Transverse colon (tissue), 4 donors: ENCODE data around the gene HS2ST1. TPM values are rescaled to one million over a fixed set of nuclear protein-coding genes. Genes with fewer than 3 reads are reported as not detected.

ENCODE experiments used
- DNase-seq: peaks from one replicate; pipeline ENCODE4 v3.0.0-alpha.2; 2019
- H3K27ac ChIP-seq, 4 donors: fragments of 200-600 bp; sonication (generic); 2 replicates each; pipeline ENCODE4 v1.5.1; 2016 to 2018; ENCODE audit warnings: inconsistent platforms in 4 of 4
- H3K27me3 ChIP-seq: fragments of 200-600 bp; sonication (generic); 2 replicates; pipeline ENCODE4 v1.5.1; 2017; ENCODE audit warnings: inconsistent platforms
- H3K36me3 ChIP-seq, 4 donors: fragments of 200-600 bp; sonication (generic); 2 replicates each; pipeline ENCODE4 v1.5.1; 2017 to 2019; ENCODE audit warnings: inconsistent platforms in 4 of 4
- H3K4me1 ChIP-seq, 4 donors: fragments of 200-600 bp; sonication (generic); 2 replicates each; pipeline ENCODE4 v1.5.1; 2017 to 2020; ENCODE audit warnings: inconsistent platforms in 4 of 4
- H3K4me3 ChIP-seq, 4 donors: fragments of 200-600 bp; sonication (generic); 1 replicate in 1 of 4; 2 replicates in 3 of 4; pipeline versions ENCODE4 v1.5.1 to v1.6.1; 2017 to 2019; ENCODE audit warnings: inconsistent platforms in 4 of 4
- H3K9me3 ChIP-seq, 2 donors: fragments of 200-600 bp; sonication (generic); 2 replicates each; pipeline ENCODE4 v1.5.1; 2017 to 2019; ENCODE audit warnings: inconsistent platforms in 2 of 2
- CTCF ChIP-seq, 5 experiments: fragments of 200-600 bp in 3 of 5; fragments of 450-650 bp in 2 of 5; sonication (generic) in 3 of 5; IDR thresholded peaks; 1 replicate in 2 of 5; 2 replicates in 3 of 5; pipeline ENCODE4 v1.5.1; 2016 to 2017; ENCODE audit warnings: antibody characterized with exemption in 5 of 5, inconsistent platforms in 3 of 5, mild to moderate bottlenecking in 2 of 5, moderate library complexity in 1 of 5
- EP300 ChIP-seq: sonication (generic); formaldehyde crosslinking; IDR thresholded peaks from one replicate; pipeline ENCODE4 v1.6.1; 2017; ENCODE audit warnings: antibody characterized with exemption, low read depth
- POLR2A ChIP-seq: fragments of 450-650 bp; IDR thresholded peaks from one replicate; pipeline ENCODE4 v1.6.1; 2016; ENCODE audit warnings: antibody characterized with exemption, mild to moderate bottlenecking, moderate library complexity
- POLR2AphosphoS5 ChIP-seq, 3 donors: sonication (generic); formaldehyde crosslinking; IDR thresholded peaks; one replicate each; pipeline ENCODE4 v1.6.1; 2016; ENCODE audit warnings: antibody characterized with exemption in 3 of 3
- WGBS, 2 donors: methylation state at CpG; one replicate each; pipeline ENCODE4 v1.1.5; 2018; ENCODE audit warnings: low coverage in 1 of 2; 5-methylcytosine and 5-hydroxymethylcytosine counted together
- in situ Hi-C, 4 donors: fragments of 200-750 bp; cut with MboI; loops; one replicate each; pipeline versions ENCODE4 v1.15.0 to v1.15.1; 2017; ENCODE audit warnings: low sequenced_read_pairs in 3 of 4, low pct_ligation_motif_present in 1 of 4, low pct_unique_long_range_greater_than_20kb in 1 of 4
- intact Hi-C: fragments of 100-400 bp; cut with DNase I; formaldehyde crosslinking; loops from one replicate; pipeline ENCODE4 v1.15.1; 2023; ENCODE audit warnings: low total_unique reads
- total RNA-seq, 4 donors: library from RNA; depleted of rRNA; stranded (reverse); fragments of >200 nt; gene quantifications; one replicate each; pipeline ENCODE4 v1.1.0, GENCODE V29; 2016

The HS2ST1 gene
- total RNA-seq, 4 donors from 2014 or later: 1.9 to 17.1 (median 9.9) TPM

- no peaks in the 10 kb centered on the region for H3K36me3 ChIP-seq
- no peaks in the 10 kb centered on the region for H3K4me1 ChIP-seq
- no peak overlapping the region for H3K27ac ChIP-seq
- in situ Hi-C loops: no loop called here
- no peak for TF ChIP-seq EP300
- TF ChIP-seq POLR2AphosphoS5 (IDR thresholded peaks at IDR 0.05): no peak
- DNase-seq: no peak
- 55% methylated on average over 1 of the region's 1 CpG; no CpG with 5 or more reads in 1 of the 2 donors for WGBS, 2 donors
- intact Hi-C loops: no loop called here
- H3K27me3 ChIP-seq: no peaks in the 10 kb centered on the region
- no peak overlapping the region for H3K4me3 ChIP-seq
- no peaks in the 10 kb centered on the region for H3K9me3 ChIP-seq
Observed at GRCh38 chr1:87108228-87108627, 193.8 kb downstream of the HS2ST1 start.

GRCh38 chr1:87108814-87109411 is 194.5 kb downstream of the HS2ST1 start:
- Histone ChIP-seq H3K27me3 (no peaks in the 10 kb centered on the region), H3K9me3 (no peaks in the 10 kb centered on the region), H3K27ac (no peak overlapping the region), H3K4me3 (no peak overlapping the region), H3K36me3 (no peaks in the 10 kb centered on the region), H3K4me1 (no peaks in the 10 kb centered on the region)
- intact Hi-C loops (no loop called here), in situ Hi-C loops (no loop called here)
- TF ChIP-seq POLR2A: no peak
- TF ChIP-seq POLR2AphosphoS5 (IDR thresholded peaks at IDR 0.05): no peak
- DNase-seq: no peak
- WGBS, 2 donors: 95% methylated on average over 1 of the region's 1 CpG; no CpG with 5 or more reads in 1 of the 2 donors

- in situ Hi-C loops (no loop called here), intact Hi-C loops (no loop called here)
- 42 to 52% methylated on average over 4 to 5 of the region's 5 CpGs for WGBS, 2 donors
- no peaks in the 10 kb centered on the region for H3K4me1 ChIP-seq
- no peak overlapping the region for H3K27ac ChIP-seq
- no peak overlapping the region for H3K4me3 ChIP-seq
- no peaks in the 10 kb centered on the region for H3K36me3 ChIP-seq
- H3K27me3 ChIP-seq: no peaks in the 10 kb centered on the region
- DNase-seq: no peak
- no peak for TF ChIP-seq POLR2AphosphoS5 (IDR thresholded peaks at IDR 0.05)
- no peak for TF ChIP-seq EP300
- no peak for TF ChIP-seq POLR2A
- no peak for TF ChIP-seq CTCF (IDR thresholded peaks at IDR 0.05)
- H3K9me3 ChIP-seq: no peaks in the 10 kb centered on the region
Observed at GRCh38 chr1:87111659-87112371, 197.4 kb downstream of the HS2ST1 start.

GRCh38 chr1:87113313-87113712 is 198.9 kb downstream of the HS2ST1 start:
- in situ Hi-C loops: no loop called here
- H3K4me3 ChIP-seq: no peak overlapping the region
- intact Hi-C loops: no loop called here
- no peaks in the 10 kb centered on the region for H3K27me3 ChIP-seq
- TF ChIP-seq POLR2AphosphoS5 (IDR thresholded peaks at IDR 0.05) (no peak), CTCF (IDR thresholded peaks at IDR 0.05) (no peak), EP300 (no peak), POLR2A (no peak)
- no peak for DNase-seq
- H3K27ac ChIP-seq: no peak overlapping the region
- H3K36me3 ChIP-seq: no peaks in the 10 kb centered on the region
- no peaks in the 10 kb centered on the region for H3K4me1 ChIP-seq
- 85 to 100% methylated on average over 1 to 5 of the region's 5 CpGs for WGBS, 2 donors
- H3K9me3 ChIP-seq: no peaks in the 10 kb centered on the region

GRCh38 chr1:87115317-87115890 is 201.0 kb downstream of the HS2ST1 start:
- Histone ChIP-seq H3K9me3 (no peaks in the 10 kb centered on the region), H3K4me1 (no peaks in the 10 kb centered on the region), H3K4me3 (no peak overlapping the region), H3K27ac (no peak overlapping the region), H3K36me3 (no peaks in the 10 kb centered on the region), H3K27me3 (no peaks in the 10 kb centered on the region)
- intact Hi-C loops (no loop called here), in situ Hi-C loops (no loop called here)
- 88% methylated on average over 3 of the region's 3 CpGs; no CpG with 5 or more reads in 1 of the 2 donors for WGBS, 2 donors
- TF ChIP-seq POLR2AphosphoS5 (IDR thresholded peaks at IDR 0.05) (no peak), POLR2A (no peak), EP300 (no peak), CTCF (IDR thresholded peaks at IDR 0.05) (no peak)
- no peak for DNase-seq
